GM23338 (cell line): ENCODE data around the gene ANAPC4.

Source experiments
- EZH2 ChIP-seq: fragments of 200-600 bp; sonication (generic); IDR thresholded peaks from one replicate; pipeline ENCODE4 v1.8.0; 2017; ENCODE audit warnings: antibody characterized with exemption, mild to moderate bottlenecking, low read depth; ENCODE audit not compliant: unreplicated experiment
- NANOG ChIP-seq: IDR thresholded peaks from 2 replicates; pipeline ENCODE4 v1.6.1; 2016; ENCODE audit warnings: antibody characterized with exemption, borderline replicate concordance
- POLR2AphosphoS5 ChIP-seq: IDR thresholded peaks from 2 replicates; pipeline ENCODE4 v1.6.1; 2016; ENCODE audit warnings: antibody characterized with exemption, low read depth
- TF ChIP-seq, protein P1 (sequence below), 2 experiments: fragments of 200-600 bp in 1 of 2; sonication (generic) in 1 of 2; conservative IDR thresholded peaks; 2 replicates each; pipeline versions ENCODE4 v1.5.1 to v1.6.1; 2016 to 2017; ENCODE audit warnings: antibody characterized with exemption in 2 of 2, low read depth in 2 of 2, mild to moderate bottlenecking in 2 of 2, moderate library complexity in 1 of 2

DNA sequence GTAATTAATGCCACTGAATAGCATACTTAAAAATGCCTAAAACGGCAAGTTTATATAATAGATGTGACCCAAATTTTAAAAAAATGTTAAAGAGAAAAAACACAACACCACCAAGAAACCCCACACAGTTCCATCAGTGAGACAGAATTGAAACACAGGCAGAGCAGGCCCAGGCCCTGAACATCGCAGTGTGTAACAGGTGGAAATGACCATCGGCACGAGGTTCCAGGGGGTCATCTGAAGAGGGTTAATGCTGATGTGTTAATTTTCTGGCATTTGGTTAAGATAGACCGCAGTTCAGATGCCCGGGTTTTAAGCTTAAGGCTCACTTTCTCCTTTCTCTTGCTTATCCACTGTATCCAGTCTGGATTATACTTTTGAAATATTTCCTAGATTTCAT is 66.8 kb downstream of the ANAPC4 start:
- TF ChIP-seq, protein P1, sequence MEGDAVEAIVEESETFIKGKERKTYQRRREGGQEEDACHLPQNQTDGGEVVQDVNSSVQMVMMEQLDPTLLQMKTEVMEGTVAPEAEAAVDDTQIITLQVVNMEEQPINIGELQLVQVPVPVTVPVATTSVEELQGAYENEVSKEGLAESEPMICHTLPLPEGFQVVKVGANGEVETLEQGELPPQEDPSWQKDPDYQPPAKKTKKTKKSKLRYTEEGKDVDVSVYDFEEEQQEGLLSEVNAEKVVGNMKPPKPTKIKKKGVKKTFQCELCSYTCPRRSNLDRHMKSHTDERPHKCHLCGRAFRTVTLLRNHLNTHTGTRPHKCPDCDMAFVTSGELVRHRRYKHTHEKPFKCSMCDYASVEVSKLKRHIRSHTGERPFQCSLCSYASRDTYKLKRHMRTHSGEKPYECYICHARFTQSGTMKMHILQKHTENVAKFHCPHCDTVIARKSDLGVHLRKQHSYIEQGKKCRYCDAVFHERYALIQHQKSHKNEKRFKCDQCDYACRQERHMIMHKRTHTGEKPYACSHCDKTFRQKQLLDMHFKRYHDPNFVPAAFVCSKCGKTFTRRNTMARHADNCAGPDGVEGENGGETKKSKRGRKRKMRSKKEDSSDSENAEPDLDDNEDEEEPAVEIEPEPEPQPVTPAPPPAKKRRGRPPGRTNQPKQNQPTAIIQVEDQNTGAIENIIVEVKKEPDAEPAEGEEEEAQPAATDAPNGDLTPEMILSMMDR (conservative IDR thresholded peaks at IDR 0.05; ENCODE audit: low read depth in 2 of 2): no peak
- no peak for TF ChIP-seq EZH2
- TF ChIP-seq POLR2AphosphoS5: no peak
- no peak for TF ChIP-seq NANOG
